DOHH2 (cell line): ENCODE data around the gene FAM184B.

Source experiments
- CTCF ChIP-seq: fragments of 200-600 bp; sonication (generic); IDR thresholded peaks from one replicate; pipeline ENCODE4 v1.5.1; 2014; ENCODE audit warnings: antibody characterized with exemption, mild to moderate bottlenecking, low read depth, low read length; ENCODE audit not compliant: poor library complexity, severe bottlenecking
- EZH2phosphoT487 ChIP-seq: fragments of 200-600 bp; sonication (generic); IDR thresholded peaks from 2 replicates; pipeline ENCODE4 v1.6.1; 2017; ENCODE audit warnings: borderline replicate concordance, mild to moderate bottlenecking, antibody characterized with exemption, low read length, moderate library complexity, mixed read lengths

- TF ChIP-seq CTCF (no peak), EZH2phosphoT487 (no peak)
These were observed 118.7 kb downstream of the FAM184B start for GRCh38 chr4:17662694-17663093.
